Stimulated activated CD4-positive, alpha-beta T cell treated with anti-CD3 and anti-CD28 coated beads, Interleukin-1b, Interleukin-23, amount 100 ng/mL, for 1 hour (primary cell): Measurements from ENCODE around the gene SRCAP.

Source experiments
- DNase-seq, 2 donors: peaks; one replicate each; pipeline ENCODE4 v3.0.0-alpha.2; 2020; ENCODE audit warnings: low read depth in 2 of 2

The SRCAP gene

DNA sequence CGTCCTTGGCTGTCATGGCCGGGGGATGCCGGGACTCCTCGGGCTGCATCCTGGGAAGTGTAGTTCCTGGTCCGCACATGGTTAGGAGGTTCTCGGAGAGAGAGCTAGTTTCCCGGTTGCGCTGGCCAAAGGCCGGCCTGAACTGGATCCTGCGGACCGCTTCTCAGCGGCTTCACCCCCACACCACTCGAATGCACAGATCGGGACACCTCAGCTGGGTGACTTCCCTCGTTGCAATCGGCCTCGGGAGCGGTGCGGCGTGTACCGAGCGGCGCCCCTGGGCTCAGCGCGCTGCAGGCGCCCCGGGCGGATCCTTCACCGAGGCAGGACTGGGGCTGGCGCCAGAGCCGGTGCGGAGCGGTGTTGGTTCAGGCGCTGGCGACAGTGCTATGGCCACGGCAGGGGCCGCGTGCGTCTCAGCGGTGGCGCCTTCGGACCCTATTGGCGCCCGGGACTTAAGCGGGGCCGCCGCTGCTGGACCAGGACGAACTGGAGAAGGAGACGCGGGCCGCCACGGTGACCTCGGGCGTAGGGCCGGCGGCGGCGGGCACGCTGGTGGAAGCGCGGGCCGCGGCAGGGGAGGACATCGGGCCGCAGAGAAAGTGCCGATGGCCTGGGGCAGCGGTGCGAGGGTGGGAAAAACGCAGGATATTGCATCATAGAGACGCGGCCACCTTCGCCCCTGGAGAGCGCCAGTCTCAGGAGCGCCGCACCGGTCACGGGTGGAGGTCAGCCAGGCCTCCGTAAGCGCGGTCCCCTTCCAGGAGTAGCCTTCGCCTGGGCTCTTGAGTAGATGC lies 76.6 kb downstream of the SRCAP start:
- peak in 1 of 2 donors; percentile 30 for DNase-seq

- no peak for DNase-seq
Observed at GRCh38 chr16:30777591-30778297, 78.8 kb downstream of the SRCAP start.

- DNase-seq, result no peak
Observed at GRCh38 chr16:30778549-30779244, 79.7 kb downstream of the SRCAP start.

- DNase-seq, result no peak
Observed at GRCh38 chr16:30779596-30779995, 80.6 kb downstream of the SRCAP start.

DNA sequence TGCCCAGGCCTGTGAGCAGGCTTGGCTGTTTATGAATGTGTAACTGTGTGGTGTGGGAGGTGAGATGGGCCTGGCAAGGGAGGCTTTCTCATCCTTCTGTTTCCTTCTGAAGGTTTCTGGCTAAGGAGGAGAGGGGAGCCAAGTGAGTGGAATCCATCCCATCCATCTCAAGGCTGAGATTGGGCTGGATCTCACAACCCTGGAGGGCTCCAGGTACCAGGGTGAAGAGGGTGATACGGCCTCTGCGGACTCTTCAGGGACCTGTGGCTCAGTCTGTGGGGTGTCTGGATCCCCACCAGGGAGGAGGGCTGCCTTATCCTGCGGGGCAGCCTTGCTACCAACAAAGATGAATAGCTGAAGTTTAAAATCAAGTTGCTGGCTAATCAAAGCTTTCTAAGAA lies 81.0 kb downstream of the SRCAP start:
- no peak for DNase-seq

DNA sequence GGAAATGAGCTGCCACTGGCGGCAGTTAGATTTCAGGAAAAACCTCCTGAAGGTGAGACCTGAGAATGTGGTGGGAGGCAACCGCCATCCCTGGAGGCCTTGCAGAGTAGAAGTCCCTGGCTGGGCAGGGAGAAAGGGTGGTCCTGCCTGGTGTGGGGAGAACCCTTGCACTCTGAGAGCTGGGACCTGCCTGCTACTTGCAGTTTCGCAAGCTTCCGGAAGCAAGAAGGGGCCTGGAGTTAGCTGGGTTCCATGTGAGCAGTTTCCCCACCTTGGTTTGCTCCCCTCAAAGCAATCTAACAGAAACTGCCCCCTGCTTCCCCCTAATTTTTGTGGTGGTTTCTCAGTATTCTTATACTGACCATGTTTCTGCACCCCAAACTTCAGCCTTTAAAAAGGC lies 81.6 kb downstream of the SRCAP start:
- no peak for DNase-seq

DNA sequence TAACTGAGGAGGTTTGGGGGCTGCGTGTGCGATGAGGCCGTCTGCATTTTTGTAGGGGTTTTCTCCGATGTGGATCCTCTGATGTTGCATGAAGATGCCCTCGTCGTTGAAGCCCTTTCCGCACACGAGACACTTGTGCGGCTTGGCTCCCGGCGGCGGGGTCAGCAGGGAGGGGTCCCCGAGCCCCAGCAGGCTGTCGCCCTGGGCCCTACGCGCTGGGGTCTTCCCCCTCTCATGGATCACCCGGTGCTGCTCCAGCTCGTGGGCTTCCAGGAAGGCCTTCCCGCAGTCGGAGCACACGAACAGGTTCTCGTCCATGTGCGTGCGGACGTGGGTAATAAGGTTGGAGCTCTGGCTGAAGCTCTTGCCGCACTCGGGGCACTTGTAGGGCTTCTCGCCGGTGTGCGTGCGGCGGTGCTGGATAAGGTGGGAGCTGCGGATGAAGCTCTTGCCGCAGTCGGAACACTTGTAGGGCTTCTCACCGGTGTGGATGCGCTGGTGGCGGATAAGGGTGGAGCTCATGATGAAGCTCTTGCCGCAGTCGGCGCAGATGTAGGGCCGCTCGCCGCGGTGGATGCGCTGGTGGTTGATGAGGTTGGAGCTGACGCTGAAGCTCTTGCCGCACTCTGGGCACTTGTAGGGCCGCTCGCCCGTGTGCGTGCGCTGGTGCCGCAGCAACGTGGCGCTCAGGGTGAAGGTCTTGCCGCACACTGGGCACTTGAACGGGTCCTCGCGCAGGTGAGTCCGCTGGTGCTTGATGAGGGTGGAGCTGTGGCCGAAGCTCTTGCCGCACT lies 83.7 kb downstream of the SRCAP start:
- no peak for DNase-seq

DNA sequence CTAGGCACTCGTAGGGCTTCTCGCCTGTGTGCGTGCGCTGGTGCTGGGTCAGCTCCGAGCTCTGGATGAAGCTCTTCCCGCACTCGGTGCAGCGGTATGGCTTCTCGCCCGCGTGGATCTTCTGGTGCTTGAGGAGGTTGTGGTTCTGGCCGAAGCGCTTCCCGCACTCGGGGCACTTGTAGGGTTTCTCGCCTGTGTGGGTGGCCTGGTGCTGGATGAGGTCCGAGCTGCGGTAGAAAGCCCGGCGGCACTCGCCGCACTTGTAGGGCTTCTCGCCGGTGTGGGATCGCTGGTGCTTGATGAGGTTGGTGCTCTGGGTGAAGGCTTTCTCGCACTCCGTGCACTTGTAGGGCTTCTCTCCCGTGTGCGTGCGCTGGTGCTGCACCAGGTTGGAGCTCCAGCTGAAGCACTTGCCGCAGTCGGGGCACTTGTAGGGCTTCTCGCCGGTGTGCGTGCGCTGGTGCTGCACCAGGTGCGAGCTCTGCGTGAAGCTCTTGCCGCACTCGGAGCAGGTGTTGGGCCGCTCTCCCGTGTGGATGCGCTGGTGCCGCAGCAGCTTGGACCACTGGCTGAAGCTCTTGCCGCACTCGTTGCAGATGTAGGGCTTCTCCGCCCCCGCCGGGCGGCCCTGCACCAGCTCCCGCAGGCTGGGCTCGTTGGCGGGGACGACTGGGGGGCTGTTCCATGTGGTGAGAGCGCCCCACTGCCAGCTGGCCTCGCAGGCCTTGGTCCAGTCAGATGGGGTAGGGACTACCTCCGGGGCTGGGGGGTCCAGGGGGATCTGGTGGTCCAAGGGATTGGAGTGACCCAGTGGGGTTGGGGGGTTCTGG lies 84.5 kb downstream of the SRCAP start:
- no peak for DNase-seq

- no peak for DNase-seq
Observed at GRCh38 chr16:30784215-30784614, 85.2 kb downstream of the SRCAP start.

- DNase-seq, result no peak
Observed at GRCh38 chr16:30785126-30786106, 86.4 kb downstream of the SRCAP start.

DNA sequence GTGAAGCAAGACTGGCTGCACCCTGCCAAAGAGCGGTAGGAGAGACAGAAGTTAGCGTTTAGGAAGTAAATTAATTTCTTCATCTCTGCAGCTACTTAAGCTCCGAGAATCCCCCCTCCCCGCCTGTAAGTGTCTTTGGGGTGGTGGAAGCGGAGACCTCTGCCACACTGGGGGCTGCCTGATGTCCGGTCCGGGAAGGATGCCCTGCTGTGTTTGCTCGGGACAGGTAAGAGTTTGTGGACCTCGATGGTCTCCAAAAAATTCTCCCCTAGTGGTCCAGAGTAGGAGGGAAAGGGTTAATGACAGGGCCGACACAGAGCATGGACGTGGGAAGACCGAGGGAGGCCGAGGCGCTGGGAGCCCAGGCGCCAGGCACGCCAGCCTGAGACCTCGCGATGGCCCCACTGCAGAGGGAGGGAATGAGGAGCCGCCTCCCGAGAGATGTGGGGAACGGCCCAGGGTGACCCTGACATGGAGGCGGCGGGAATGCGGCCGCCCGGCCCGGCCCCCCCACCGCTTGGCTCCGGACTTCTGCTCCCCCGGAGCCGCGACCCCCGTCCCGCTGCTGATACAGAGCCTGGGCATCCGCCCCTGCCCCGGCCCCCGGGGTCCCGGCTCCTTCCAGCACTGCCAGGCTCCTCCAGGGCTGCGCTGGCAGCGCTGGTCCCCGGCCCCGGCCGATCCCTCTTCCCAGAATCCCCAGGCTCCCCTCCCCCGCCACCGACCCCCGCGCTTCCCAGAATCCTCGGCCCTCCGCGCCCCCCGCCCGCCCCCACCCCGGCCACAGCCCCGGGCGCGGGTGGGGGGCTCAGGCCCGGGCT lies 87.4 kb downstream of the SRCAP start:
- no peak for DNase-seq

DNA sequence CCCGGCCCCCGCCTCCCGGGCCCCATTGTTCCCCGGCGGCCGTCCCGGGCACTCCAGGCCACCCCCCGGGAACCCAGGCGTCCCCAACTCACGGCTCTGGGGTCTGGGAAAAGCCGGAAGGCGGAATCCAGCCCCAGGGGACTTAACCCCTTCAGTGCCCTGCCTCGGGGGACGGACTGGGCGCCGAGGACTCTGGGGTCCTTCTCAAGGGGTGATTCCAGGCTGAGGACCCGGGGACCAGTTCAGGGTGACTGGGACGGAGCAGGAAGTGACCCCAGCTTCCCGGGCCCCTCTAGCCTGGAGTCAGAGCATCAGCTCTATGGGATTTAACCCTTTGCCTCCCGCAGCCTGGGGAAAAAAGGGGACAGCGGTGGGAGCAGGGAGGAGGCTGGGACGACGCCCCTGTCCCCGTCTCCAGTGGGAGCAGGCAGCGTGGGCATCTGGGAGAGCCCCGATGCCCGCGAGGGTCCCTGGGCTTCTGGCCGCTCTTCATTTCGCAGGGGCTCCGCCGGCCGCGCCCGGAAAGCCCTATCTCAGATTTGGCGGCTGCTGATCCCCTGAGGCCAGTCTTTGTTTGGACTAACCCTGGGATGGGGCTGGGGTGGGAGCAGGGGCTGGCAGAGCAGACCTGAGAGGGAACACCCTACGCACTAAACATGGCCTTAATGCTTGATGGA lies 88.1 kb downstream of the SRCAP start, which contains the start of gene ZNF629:
Gene ZNF629 (minus strand): TSS at position 270 of the 677 bp plus-strand sequence. CDS start 2,723 bp downstream, outside the sequence.
- DNase-seq, result no peak

DNA sequence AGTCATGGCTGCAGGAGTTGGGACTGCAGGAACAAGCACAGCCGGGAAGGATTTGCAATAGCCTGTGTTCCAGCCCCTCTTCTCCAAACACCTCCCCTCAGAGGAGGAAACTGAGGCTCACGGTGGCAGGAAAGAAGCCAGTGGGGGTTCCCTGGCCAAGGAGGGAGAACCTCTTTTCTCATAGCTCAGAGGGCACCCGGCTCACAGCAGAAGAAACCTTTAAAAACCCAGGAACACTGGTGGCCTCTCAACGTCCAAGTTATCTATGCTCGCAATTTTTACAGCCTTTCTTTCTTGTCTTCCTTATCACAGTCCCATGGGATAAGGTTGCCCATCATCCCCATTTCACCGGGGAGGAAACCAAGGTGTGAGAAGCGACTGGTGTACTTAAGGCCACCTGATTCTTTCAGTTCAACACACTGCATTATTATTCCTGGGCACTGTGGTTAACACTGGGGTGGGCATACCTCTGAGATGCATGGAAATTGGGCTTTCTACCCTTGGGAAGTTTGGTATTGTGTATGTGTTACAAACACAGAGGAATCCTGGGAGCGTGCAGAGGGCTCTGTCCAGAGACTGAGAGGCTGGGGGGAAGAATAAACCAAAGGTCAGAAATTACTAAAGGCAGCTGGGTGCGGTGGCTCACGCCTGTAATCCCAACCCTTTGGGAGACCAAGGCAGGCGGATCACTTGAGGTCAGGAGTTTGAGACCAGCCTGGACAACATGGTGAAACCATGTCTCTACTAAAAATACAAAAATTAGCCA lies 88.8 kb downstream of the SRCAP start:
- DNase-seq, result no peak
